ENCODE results near the gene USP40. TPM values are rescaled to one million over a fixed set of nuclear protein-coding genes. Genes with fewer than 3 reads are reported as not detected.

Gene USP40
- total RNA-seq, 2 donors from 2014 or later, result 12.9 to 22.4 TPM

- no peaks in the 10 kb centered on the region for H3K4me1 ChIP-seq (ENCODE audit: control insufficient read depth, insufficient read depth, low read length)
- no peak for DNase-seq
- TF ChIP-seq CTCF (conservative IDR thresholded peaks at IDR 0.05), result no peak
- peaks cover 37% of the 10 kb centered on the region for H3K36me3 Mint-ChIP-seq (ENCODE audit: low read depth)
- H3K9me3 Mint-ChIP-seq, result no peaks in the 10 kb centered on the region
- no peak overlapping the region for H3K4me3 ChIP-seq (ENCODE audit: low read length)
- no peaks in the 10 kb centered on the region for H3K27me3 ChIP-seq (ENCODE audit: control insufficient read depth, insufficient read depth, low read length, poor library complexity, severe bottlenecking)
- H3K9me3 ChIP-seq (ENCODE audit: control insufficient read depth, low read length), result no peaks in the 10 kb centered on the region
- no peaks in the 10 kb centered on the region for H3K4me1 Mint-ChIP-seq
- no peak overlapping the region for H3K9ac ChIP-seq (ENCODE audit: extremely low read depth, low read length, poor library complexity, severe bottlenecking)
- 93 to 96% methylated on average over 14 to 20 of the region's 20 CpGs for WGBS, 2 experiments (ENCODE audit: insufficient coverage in 1 of 2, insufficient read length in 1 of 2)
- peak overlapping the region; percentile 58 for H3K27ac Mint-ChIP-seq
- no peaks in the 10 kb centered on the region for H3K27me3 Mint-ChIP-seq (ENCODE audit: insufficient read depth)
- H3K36me3 ChIP-seq (ENCODE audit: control insufficient read depth, insufficient read depth, low read length), result peaks cover 16% of the 10 kb centered on the region
- H3K4me3 Mint-ChIP-seq, result no peak overlapping the region
- no peak overlapping the region for H3K27ac ChIP-seq (ENCODE audit: low read depth, low read length)
Measured at GRCh38 chr2:233458031-233458610, 108.5 kb downstream of the USP40 start.

- DNase-seq, result no peak
- no peaks in the 10 kb centered on the region for H3K4me1 ChIP-seq (ENCODE audit: control insufficient read depth, insufficient read depth, low read length)
- no peak overlapping the region for H3K4me3 Mint-ChIP-seq
- H3K9me3 Mint-ChIP-seq, result no peaks in the 10 kb centered on the region
- no peak overlapping the region for H3K9ac ChIP-seq (ENCODE audit: extremely low read depth, low read length, poor library complexity, severe bottlenecking)
- H3K4me3 ChIP-seq (ENCODE audit: low read length), result no peak overlapping the region
- H3K9me3 ChIP-seq (ENCODE audit: control insufficient read depth, low read length), result no peaks in the 10 kb centered on the region
- no peak for TF ChIP-seq CTCF (conservative IDR thresholded peaks at IDR 0.05)
- peaks cover 16% of the 10 kb centered on the region for H3K36me3 ChIP-seq (ENCODE audit: control insufficient read depth, insufficient read depth, low read length)
- peaks cover 38% of the 10 kb centered on the region for H3K36me3 Mint-ChIP-seq (ENCODE audit: low read depth)
- H3K27ac ChIP-seq (ENCODE audit: low read depth, low read length), result no peak overlapping the region
- WGBS, 2 experiments (ENCODE audit: insufficient coverage in 1 of 2, insufficient read length in 1 of 2), result 92 to 100% methylated on average over 3 to 5 of the region's 5 CpGs
- no peaks in the 10 kb centered on the region for H3K27me3 Mint-ChIP-seq (ENCODE audit: insufficient read depth)
- peak overlapping the region; percentile 72 for H3K27ac Mint-ChIP-seq
- no peaks in the 10 kb centered on the region for H3K27me3 ChIP-seq (ENCODE audit: control insufficient read depth, insufficient read depth, low read length, poor library complexity, severe bottlenecking)
- no peaks in the 10 kb centered on the region for H3K4me1 Mint-ChIP-seq
Measured at GRCh38 chr2:233457356-233457755, 109.2 kb downstream of the USP40 start.

GRCh38 chr2:233456934-233457333, 109.6 kb downstream of the USP40 start:
- Mint-ChIP-seq H3K36me3 (ENCODE audit: low read depth) (peaks cover 42% of the 10 kb centered on the region), H3K4me3 (no peak overlapping the region), H3K4me1 (no peaks in the 10 kb centered on the region), H3K27ac (peak overlapping the region; percentile 72), H3K9me3 (no peaks in the 10 kb centered on the region), H3K27me3 (ENCODE audit: insufficient read depth) (no peaks in the 10 kb centered on the region)
- Histone ChIP-seq H3K4me1 (ENCODE audit: control insufficient read depth, insufficient read depth, low read length) (no peaks in the 10 kb centered on the region), H3K27ac (ENCODE audit: low read depth, low read length) (no peak overlapping the region), H3K27me3 (ENCODE audit: control insufficient read depth, insufficient read depth, low read length, poor library complexity, severe bottlenecking) (no peaks in the 10 kb centered on the region), H3K9ac (ENCODE audit: extremely low read depth, low read length, poor library complexity, severe bottlenecking) (no peak overlapping the region), H3K9me3 (ENCODE audit: control insufficient read depth, low read length) (no peaks in the 10 kb centered on the region), H3K4me3 (ENCODE audit: low read length) (no peak overlapping the region), H3K36me3 (ENCODE audit: control insufficient read depth, insufficient read depth, low read length) (peaks cover 18% of the 10 kb centered on the region)
- peak; percentile 28 for TF ChIP-seq CTCF (conservative IDR thresholded peaks at IDR 0.05)
- WGBS, 2 experiments (ENCODE audit: insufficient coverage in 1 of 2, insufficient read length in 1 of 2), result 60 to 91% methylated on average over 1 to 5 of the region's 5 CpGs
- DNase-seq, result peak; percentile 78

Measured in endodermal cell (in vitro differentiated cells).